Ureter (tissue), 1 donor: Measurements from ENCODE around the gene NUAK2. TPM values are rescaled to one million over a fixed set of nuclear protein-coding genes. Genes with fewer than 3 reads are reported as not detected.

ENCODE experiments used
- DNase-seq: peaks from one replicate; pipeline ENCODE4 v3.0.0-alpha.2; 2020; ENCODE audit warnings: low spot score
- total RNA-seq: library from RNA; stranded (reverse); gene quantifications from one replicate; pipeline ENCODE4 v1.2.4, GENCODE V29; 2023
- donor health status: DM: yes; HTN: yes; CAD: no.

NUAK2 gene
- total RNA-seq, 1 donor from 2014 or later, result 0.96 TPM

DNA sequence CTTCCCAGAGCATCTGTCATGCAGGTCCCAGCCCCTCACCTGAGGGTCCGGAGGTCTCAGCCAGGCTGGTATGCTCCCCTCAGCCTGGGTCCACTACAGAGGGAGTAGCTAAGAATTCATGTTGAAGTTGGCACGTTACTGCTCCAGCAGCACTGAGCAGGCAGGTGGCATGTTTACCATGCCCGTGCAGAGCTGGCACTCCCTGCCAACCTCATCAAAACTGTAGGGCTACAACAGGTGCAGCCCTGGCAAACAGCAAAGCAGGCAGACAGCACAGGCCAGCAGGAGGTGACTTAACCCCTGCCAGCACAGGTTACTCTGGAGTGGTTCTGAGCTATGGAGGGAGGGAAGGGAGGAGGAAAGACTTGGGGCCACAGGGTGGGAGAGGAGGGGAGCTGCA is 46.4 kb downstream of the NUAK2 start:
- no peak for DNase-seq

DNA sequence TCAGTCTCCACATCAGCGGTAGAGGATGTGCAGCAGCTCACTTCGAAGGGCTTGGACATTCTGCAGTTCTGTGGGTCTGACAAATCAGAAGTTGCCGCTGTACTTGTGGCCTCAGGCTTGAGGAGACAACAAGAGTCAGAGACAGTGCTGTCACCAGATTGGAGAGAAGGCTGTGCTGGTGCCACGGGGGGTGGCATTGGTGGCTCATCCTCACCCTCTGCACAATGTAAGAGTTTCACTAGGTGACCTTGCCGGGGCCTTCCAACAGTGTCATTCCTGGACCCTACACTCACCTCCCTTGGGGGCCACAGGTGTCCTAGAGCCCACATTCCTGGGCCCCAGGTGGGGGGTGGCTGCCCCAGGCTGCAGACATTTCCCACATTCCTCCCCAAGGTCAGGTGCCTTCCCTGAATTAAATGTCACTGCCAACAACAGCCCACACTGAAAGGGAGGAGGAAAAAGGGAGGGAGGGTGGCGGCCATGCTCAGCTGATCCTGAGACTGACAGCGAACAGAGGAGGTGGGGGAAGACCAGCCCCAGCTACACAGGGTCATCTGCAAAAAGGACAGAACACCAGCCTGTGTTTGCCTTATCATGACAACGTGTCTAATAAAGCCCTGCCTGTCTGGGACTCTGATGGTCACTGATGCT is 47.4 kb downstream of the NUAK2 start:
- no peak for DNase-seq

DNA sequence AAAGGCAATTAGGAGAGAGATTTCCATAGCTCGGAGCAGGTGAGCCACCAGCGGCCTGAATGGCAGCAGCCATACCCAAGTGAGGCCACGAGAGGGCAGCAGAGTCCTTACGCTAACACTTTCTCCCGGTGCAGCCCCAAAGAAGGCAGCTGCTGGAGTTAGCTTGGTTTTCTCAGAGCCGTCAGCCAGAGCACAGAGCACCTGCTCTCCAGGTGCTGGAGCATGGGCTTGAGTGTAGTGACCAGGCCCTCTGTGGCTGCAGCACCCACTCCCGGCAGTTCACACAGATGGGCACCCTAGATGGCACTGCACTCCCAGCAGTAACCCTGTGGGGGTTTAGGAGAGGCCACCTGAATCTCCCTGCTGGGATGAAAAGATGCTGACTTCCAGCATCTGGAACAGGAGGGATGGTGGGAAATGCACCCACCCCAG is 48.0 kb downstream of the NUAK2 start:
- peak; percentile 88 for DNase-seq

DNA sequence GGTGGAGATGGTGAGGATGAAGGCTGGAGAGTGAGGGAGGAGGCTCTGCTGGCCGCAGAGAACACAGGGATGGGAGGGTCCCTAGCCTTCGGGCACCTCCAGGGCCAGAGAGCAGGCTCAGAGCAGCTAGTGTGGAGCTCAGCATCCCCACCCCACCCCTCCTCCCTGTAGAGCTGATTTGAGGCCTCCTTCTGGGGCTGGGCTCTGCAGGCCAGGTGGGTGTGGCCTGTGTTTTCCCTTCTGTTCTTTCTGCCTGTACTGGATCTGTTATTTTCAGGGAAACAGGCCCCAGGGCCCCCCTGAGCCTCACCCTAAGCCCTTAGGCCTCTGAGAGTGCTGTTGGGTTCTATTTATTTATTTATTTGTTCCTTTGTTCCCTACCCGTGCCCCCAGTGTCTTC is 49.0 kb downstream of the NUAK2 start:
- no peak for DNase-seq

DNA sequence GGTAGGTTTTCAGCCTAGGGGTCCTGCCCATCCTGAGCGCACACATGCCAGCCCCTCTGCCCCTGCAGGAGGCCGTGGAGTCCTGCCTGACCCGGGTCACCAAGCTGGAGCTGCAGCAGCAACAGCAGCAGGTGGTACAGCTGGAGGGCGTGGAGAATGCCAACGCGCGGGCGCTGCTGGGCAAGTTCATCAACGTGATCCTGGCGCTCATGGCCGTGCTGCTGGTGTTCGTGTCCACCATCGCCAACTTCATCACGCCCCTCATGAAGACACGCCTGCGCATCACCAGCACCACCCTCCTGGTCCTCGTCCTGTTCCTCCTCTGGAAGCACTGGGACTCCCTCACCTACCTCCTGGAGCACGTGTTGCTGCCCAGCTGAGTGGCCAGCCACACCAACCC is 49.8 kb downstream of the NUAK2 start:
- no peak for DNase-seq

DNA sequence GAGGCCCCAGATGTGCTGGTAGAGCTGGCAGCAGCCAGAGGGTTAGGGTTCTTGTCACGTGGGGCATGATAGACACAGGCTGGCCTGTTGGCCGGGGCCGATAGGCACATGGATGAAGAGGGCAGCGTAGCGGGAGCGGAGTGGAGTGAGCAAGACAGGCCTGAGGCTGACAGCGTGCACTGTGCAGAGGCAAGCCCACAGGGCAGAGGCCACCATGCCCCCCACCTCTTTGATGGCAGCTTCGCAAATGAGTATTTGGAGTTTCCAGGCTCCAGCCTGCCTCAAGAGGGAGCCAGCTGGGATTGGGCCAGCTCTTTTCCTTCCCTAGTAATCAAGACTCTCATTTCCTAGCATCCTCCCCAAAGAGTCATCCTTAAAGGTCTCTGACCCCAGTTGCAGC is 50.3 kb downstream of the NUAK2 start:
- no peak for DNase-seq

DNA sequence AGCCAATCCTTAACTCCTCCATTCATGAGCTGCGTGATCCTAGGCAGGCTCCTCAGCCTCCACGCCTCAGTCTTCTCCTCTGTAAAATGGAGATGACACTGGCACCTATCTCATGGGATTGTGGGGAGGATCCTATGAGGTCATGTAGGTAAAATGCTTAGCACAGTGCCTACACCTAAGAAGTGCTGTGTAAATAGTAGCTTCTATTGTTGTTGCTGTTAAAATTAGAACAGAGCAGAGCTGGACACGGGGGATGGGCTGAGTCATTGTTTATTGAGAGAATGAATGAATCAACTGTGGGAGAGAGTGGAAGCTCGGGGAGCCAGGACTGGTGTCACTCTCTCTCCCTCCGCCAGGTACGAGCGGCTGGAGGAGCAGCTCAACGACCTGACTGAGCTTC is 50.8 kb downstream of the NUAK2 start:
- no peak for DNase-seq

DNA sequence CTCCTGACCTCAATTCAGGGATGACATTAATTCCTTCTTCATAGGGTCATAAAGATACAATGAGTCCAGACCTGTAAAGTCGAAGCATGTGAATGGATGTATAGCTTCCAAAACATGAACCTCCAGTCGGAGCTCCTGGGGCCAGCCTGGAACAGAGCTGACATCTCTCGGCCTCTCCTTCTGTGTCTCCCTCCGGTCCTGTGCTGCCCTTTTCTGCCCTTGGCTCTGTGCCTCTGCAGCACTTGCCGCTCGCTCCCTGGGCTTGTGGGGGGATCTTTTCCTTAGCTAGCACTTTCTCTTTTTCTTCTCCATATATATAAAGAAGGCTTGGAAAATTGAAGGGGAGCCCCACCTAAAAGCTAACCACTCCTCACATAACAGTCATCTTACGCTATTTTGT is 51.3 kb downstream of the NUAK2 start:
- DNase-seq, result no peak

DNA sequence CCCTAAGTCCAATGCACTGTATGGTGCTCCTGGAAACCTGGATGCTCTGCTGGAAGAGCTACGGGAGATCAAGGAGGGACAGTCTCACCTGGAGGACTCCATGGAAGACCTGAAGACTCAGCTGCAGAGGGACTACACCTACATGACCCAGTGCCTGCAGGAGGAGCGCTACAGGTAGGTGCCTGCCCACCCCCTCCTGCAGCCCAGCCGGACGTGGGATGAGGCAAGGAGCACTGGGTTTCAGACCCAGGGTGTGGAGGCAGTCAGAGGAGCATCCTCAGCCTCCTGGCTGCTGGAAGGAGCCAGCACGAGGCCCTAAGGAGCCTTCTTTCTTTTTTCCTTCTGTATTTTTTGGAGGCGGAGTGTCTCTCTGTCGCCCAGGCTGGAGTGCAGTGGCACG is 51.8 kb downstream of the NUAK2 start:
- no peak for DNase-seq

DNA sequence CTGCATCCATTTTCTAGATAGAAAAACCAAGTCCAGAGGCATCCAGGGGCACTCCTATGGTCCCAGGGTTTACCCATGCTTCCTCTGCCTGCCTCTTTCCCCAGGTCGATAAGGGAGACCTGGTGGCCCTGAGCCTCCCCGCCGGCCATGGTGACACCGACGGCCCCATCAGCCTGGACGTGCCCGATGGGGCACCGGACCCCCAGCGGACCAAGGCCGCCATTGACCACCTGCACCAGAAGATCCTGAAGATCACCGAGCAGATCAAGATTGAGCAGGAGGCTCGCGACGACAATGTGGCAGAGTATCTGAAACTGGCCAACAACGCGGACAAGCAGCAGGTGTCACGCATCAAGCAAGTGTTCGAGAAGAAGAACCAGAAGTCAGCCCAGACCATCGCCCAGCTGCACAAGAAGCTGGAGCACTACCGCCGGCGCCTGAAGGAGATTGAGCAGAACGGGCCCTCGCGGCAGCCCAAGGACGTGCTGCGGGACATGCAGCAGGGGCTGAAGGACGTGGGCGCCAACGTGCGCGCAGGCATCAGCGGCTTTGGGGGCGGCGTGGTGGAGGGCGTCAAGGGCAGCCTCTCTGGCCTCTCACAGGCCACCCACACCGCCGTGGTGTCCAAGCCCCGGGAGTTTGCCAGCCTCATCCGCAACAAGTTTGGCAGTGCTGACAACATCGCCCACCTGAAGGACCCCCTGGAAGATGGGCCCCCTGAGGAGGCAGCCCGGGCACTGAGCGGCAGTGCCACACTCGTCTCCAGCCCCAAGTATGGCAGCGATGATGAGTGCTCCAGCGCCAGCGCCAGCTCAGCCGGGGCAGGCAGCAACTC is 52.5 kb downstream of the NUAK2 start:
- no peak for DNase-seq

DNA sequence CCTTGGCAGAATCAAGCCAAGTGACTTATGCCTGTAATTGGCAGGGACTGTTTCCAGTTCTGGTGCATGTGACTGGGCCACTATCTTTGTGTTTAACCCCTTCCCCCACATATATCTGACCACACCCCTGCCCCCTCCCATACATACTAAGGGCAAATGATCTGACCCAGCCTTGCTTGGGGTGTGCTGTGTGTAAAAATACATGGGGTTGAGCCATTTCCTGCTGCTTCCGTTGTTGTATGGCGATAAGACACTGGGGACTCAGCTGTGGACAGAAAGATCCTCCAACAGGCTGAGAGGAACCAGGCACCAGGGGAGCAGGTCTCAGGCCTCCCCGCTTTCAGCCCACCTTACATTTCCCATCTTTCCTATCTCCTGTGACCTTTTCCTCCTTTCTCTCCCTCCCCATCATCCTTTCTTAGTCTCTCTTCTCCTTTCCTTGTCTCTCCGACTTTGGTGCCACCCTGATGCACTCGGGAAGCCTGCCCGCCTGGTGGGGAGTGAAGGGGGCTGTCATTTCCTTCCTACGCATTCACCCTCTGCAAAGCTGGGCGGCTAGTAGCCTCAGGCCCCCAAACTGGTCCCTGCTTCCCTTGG is 54.1 kb downstream of the NUAK2 start:
- DNase-seq, result no peak

DNA sequence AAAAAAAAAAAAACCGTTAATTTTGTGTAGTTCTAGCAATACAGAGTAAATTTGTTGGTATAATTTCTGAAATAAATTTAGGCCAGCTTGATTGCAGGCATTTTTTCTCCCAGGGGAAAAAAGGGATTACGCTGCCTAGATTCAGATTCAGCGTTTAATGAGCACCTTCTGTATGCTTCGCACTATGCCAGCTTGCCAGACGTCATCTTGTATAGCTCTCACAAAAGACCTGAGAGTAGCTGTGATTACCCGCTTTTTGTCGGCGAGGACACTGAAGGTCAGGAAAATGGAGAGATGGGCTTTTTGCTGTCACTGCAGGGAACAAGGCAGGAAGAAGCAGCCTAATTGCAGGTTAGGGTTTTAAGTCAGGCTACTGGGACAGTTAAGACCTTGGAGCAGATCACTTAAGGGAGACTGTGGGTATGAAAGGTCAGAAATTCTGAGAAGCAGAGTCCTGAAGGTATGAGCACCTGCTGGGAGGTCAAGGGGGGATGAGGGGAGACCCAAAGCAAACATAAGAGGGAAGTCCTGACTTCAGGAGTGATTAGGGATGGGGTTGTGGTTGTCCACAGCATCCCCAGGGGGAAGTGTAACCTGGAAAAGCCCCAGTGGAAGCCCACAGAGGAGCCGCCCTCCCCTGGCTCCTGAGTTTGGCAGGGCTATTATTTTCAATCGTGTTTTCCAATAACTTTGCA is 54.8 kb downstream of the NUAK2 start:
- no peak for DNase-seq

DNA sequence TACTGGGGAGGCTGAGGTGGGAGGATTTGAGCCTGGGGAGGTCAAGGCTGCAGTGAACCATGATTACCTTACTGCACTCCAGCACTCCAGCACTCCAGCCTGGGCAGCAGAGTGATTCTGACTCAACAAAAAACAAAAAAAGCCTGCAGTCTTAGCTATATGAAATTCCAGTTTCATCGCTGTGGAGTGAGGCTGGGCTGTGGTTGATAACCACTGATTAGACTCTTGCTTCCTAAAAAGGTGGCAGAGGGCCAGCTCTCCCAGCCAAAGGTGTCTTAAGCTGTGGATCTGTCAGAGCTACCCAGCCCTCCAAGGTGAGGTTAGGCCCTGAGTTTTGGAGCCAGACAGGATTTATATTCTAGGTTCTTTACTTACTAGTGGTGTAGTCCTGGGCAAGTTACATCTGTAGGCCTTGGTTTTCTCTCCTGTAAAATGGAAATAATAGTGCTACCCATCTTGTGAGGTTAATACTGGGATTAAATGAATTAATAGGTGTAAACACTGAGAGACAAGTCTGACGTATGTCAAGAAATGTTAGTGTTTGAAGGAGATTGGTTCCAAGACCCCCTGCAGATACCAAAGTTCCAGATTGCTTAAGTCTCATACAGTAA is 57.9 kb downstream of the NUAK2 start:
- DNase-seq, result no peak

DNA sequence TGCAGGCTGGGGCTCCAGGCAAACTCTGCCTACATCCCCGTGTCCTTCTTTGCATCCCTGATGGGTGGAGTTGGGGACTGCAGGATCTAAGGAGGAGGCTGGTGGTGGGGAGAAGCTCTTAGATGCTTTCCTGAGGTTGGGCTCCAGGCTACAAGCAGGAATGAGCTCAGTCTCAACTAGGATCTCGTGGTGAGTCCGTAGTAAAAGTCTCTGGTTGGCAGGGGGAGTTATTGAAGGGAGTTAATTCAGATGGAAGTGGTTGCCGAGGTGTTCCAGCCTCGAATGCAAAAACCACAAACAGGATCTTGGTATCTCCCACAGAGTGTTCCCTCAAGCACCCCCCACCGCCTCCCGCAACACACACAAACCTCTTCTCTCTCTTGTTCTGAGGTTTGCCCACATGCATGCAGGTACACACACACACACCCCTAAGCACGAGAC is 58.8 kb downstream of the NUAK2 start:
- no peak for DNase-seq

DNA sequence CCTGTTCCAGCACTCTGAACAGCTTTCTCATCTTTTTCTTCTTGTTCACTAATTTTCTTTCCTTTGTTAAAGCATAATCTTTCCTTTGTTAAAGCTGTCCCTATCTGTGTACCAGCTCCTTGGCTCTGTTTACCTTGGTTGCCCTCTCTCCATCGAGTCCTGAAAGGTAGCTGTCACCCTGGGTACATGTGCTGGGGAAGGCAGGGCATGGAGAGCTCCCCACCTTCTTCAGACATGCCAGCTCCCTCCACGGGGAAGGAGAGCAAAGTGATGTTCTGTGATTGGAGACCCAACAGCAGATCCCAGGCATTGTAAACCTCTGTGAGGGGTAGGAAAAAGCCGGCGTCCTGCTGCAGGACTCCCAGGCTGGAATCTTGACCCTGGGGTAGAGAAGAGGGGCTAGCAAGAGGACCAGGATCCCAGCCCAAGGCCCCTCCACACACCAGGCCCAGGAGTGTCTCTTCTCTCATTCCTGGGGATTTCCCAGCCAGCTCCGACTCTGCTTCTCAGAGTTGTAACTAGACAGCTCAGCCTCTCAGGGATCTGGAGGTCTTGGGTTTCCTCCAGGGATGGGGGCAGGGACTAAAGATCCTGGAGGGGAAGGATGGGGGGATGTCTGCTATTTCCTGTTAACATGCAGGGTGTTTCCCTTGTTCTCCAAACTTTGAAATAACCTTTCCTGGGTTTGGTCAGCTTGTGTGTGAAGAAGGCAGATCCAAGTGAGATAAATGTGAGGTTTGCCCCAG is 59.4 kb downstream of the NUAK2 start:
- DNase-seq, result no peak

DNA sequence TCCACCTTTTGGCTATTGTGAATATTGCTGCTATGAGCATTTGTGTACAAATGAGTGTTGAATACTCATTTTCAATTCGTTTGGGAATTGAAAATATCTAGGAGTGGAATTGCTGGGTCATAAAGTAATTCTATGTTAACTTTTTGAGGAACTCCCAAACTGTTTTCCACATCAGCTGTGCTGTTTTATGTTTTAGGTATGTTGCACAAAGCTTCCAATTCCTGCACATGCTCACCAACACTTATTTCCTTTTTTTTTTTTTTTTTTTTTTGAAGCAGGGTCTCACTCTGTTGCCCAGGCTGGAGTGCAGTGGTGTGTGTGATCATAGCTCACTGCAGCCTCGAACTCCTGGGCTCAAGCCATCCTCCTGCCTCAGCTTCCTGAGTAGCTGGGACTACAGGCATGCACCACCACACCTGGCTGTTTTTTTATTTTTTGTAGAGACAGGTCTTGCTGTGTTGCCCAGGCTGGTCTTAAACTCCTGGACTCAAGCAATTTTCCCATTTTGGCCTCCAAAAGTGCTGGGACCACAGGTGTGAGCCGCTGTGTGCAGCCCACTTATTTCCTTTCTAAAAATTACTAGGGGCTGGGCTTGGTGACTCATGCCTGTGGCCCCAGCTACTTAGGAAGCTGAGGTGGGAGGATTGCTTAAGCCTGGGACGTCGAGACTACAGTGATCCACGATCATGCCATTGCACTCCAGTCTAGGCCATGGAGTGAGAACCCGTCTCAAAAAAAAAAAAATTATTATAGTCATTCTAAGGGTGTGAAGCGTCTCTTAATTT is 60.4 kb downstream of the NUAK2 start:
- DNase-seq, result no peak

DNA sequence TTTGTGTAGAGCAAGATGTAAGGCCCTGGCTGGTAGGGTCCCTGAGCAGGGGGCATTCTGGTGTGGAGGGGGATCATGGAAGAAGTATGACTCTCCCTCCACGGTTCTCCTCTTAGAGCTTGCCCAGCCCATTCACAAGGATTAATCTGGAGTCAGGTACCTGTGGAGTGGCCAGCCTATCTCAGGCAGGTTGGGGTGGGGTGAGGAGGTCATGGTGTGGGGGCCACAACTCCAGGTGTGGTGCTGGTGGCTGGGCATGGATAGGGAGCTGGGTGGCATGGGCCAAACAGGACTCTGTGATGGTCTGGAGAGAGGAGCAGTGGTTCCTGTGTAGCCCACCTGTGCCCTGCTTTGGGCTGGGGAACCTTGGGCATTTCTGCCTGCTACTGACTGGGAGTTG is 61.5 kb downstream of the NUAK2 start:
- DNase-seq, result no peak

DNA sequence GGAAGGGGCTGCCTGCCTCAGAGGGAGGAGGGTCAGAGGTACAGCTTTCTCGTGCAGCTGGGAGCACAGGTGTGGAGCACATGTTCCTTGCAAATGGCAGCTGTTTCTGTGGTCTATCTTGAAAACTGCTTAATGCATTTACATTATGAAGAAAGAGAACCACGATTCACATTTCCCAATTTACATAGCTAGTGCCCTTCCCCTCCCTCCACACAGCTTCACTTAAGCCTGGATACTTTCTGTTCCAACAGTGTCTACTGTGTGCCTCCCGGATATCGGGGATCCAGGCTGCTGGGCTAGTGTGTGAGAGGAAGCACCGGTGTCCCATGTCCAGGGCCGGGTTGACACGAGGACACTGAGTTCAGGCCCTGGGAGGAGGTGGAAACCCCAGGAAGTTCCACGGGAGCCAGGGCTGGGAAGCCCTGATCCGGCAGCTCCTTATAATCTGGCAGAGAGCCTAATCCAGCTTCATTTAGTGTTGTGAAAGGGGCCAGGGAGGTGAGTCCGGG is 62.2 kb downstream of the NUAK2 start:
- no peak for DNase-seq

DNA sequence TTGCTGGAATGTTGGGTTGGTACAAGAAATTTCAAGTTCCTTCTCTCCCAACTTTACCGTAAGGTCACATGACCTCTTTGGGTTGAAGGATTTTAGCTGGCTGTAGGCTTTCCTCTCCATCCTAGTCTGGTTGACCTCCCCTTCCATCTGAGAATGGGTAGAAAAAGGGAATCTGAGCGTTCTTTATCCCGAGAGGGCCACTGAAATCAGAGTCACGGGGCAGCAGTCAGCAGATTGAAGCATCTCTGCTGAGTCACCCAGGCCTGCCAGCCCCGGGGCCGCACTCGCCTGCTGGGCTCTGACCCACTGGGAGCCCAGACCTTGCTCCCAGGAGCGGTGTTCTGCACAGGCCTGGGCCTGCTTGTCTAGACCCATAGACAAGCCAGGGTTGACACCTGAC is 62.8 kb downstream of the NUAK2 start:
- DNase-seq, result peak; percentile 59

DNA sequence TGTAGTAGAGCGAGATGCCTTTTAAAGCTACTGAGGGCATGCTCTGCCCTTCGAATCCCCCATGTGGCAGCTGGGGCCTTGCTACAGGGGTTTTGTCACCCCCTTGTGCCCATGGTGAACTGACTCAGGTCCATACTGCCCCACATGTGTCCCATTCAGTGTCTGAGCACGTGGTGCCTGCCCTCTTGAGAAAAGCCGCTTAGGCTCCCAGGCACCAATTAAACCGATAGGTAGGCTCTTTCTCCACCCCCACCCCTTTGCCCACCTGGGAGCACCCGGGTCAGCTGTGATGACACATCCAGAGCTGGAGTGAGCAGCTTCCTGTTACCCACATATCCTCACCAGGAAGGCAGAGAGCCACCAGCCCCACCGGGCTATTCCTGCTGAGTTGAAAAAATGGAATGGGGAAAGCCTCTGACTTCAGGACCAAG is 63.3 kb downstream of the NUAK2 start:
- DNase-seq, result no peak
